Stimulated activated CD8-positive, alpha-beta memory T cell treated with anti-CD3 and anti-CD28 coated beads, Interleukin-7, amount 100 ng/mL, for 4 hours (primary cell): ENCODE results near the gene QSOX1.

ENCODE experiments used
- DNase-seq, 2 donors: peaks; one replicate each; pipeline ENCODE4 v3.0.0-alpha.2; 2020; ENCODE audit warnings: low read depth in 2 of 2

Gene QSOX1

DNA sequence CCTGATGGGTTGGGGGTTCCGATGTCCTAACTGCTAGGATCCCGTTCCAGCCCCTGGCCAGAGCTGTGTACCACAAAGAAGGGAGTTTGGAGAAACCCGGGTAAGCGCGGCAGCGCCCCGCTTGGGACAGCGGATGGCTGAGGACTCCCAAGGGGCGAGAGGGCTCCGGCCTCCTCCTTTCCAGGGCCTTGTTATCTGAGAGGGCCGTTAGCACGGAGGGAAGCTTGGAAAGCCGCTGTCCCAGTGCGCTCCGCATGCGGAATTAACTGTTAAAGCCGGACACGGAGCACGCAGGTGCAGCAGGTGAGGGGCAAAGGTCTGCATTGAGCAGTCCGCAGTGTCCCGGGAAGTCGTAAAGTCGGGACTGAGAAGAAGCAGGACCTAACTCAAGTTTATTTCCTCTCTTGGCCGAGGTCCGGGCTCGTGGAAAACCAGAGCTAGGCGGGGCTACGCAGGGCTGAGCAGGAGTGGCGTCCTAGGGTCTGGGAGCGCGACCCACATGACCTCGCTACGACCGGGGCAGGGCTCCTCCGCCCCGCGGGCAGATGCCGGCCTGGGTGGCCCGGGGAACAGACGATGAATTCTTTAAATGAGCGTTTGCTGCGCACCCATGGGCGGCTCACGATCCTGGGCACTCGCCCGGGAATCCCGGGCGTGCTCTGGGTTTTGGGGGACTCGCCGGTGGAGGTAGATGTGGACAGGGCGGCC lies 79.9 kb downstream of the QSOX1 start:
- DNase-seq: no peak

DNA sequence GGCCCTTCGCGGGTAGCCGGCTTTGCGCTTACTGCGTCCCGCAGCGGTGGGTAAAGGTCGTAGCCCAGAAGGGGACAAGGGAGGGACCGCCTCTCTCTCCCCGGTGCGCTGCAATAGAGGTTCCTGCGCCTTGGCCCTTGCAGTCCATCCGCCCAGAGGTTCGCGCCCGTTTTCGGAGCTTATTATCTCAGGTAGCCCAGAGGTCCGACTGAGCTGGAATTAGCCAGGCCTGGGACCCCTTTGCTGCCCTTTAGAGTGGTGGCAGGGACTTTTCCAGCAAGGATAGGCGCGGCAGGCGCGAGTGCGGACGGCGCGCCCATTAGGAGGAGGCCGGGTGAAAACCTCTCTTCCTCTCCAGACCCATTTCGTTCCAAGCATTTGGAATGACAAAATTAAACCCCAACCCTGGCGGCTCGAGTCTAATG lies 80.4 kb downstream of the QSOX1 start:
- DNase-seq: no peak

DNA sequence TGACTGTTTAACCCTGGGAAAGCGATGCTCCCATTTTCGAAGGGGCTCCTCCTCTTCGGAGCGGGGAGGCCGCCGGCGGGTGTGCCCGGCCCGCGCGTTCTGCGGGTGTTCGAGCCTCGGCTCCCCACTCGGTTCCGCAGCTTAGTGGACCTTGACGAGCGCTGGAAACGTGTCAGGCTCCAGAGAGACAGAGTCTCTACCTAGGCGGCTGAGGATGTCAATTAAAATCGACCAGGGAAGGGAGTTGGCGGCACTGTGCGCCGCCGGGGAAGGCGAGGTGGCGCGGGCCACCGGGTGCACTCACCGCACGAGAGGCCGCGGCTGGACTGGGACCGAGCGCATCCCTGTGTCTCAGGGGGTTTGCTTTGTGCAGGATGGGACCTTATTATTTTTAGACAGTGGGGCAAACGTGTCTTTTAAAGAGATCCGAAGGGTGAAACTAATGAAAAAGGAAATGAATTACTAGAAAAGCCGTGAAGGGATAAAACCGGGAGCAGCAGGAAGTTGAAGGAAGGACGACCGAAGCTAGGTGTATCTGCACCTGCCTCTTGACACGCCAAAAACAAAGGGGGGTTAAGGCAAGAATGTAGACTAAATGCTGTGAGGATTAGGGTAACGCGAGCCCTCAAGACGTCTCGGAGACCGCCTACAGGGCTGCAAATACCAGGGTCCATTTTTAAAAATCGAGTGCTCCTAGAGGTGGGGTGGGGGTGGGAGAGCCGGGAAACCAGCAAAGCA lies 81.0 kb downstream of the QSOX1 start:
- no peak for DNase-seq

DNA sequence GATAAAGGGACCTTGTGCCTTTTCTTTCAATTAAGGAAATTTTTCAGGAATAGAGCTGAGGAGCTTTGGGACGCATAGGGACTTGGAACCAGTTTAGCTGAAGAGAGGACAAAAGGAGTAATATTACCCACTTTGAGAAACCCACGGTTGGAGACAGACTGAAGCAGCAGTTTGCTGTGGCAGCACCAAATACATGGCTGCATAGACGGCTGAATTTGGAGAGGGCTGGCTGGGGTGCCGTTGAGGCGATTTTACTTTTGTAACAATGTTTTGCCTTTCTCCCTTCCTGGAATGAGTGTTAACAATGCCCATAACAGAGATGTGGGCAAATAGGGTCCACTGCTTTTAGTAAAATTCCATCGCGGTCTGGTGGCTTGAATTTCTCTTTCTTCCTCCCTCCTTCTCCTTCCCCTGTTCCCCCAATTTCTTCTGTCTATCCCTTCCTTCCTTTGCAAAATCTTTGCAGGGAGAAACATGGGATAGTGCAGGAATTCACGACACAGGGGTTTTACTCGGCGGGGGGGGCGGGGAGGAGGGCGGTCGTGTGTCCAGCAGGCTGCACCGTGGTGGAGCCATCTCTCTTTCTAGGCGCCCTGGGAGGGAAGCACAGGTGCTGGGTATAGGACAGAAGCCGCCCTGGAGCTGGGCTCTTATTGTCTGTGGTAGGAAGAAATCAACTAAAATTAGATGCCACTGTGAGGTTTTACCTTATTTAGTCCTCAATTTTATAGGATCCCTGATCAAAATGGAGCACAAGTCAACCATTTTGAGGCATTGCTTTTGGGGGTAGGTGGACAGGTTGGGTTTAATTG lies 82.2 kb downstream of the QSOX1 start:
- no peak for DNase-seq

DNA sequence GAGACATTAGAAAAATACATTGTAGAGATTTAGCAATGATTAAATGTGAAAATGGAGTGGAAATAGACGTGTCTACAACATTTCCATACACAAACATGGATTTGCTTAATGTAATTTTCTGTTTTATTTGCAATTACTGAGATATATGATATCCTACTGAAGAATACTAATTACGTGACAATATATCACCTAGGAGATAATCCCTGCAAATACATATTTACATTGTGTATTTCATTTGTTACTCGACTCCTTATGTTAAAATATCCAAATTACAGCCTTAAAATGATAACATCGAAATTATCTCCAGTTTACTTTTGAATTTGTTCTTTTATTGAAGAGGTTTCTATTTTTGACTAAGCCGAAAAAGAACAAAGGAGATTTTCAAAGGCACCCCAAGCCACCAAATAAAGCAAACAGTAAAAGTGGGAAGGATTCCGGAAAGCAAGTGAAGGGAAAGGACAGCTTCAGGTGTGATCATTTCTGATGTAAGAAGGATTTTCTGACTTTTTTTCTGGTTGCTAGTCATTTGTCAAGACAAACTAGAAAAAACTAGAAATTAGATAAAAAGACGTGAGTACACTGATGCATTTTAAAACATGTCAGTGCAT lies 83.3 kb downstream of the QSOX1 start:
- no peak for DNase-seq

DNA sequence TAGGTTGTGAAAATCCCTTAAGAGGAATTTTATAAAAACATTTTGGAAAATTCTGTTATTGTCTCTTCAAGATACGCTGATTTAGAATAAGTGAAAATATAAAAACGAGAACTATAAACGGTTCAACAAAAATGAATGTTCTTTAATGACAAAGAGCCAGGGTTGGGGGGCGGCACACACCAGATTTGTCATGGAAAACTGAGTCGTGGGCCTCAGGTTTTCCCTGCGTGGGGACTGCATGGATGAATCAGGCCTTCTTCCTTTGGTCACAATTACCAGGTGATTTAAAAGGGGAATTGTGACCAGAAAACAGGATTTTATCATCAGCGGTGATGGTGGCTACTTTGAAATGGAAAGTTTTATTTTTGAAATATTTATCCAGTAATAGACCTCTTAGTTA lies 84.0 kb downstream of the QSOX1 start:
- DNase-seq: no peak

DNA sequence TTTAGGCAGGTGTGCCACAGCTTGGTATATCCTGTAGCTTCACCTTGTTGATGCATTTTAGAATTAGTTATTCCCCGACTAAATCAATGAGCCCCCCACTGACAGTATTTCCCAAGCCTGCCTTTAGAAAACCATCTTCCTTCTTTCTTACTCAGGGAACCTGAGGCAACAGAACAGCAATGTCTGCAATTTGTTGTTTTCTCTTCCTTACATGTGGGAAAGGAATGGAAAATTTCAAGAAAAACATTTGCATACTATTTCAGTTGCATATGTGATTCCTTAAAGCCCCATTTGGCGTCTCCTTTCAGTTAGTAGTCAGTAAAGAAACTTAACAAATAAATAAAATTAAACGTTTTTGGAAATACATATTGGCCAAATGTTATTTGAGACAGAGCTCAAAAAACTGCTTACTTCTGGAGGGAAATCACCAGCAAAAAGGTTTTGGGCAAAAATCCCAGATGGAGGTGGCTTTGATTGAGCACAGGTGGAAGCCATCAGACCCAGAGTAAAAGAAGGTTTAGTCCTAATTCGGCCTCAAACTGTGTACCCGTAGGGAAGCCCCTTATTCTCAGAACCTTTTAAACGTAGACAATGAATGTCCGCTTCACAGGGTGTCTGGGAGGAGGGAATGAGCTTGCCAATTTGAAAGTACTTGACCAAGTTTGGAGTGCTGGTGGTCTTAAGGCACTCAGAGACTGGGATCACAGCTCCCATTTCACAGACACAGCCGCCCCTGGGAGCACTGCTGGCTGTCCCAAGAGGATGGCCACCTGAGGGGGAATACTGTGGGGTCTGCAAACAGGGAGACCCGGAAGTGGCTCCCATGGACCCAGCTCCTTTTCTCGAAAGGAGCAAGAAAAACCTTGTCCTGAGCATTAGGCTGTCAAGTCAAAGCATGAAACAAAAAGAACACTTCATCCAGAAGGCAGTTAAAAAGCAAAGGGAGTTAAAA lies 84.8 kb downstream of the QSOX1 start:
- DNase-seq: no peak

DNA sequence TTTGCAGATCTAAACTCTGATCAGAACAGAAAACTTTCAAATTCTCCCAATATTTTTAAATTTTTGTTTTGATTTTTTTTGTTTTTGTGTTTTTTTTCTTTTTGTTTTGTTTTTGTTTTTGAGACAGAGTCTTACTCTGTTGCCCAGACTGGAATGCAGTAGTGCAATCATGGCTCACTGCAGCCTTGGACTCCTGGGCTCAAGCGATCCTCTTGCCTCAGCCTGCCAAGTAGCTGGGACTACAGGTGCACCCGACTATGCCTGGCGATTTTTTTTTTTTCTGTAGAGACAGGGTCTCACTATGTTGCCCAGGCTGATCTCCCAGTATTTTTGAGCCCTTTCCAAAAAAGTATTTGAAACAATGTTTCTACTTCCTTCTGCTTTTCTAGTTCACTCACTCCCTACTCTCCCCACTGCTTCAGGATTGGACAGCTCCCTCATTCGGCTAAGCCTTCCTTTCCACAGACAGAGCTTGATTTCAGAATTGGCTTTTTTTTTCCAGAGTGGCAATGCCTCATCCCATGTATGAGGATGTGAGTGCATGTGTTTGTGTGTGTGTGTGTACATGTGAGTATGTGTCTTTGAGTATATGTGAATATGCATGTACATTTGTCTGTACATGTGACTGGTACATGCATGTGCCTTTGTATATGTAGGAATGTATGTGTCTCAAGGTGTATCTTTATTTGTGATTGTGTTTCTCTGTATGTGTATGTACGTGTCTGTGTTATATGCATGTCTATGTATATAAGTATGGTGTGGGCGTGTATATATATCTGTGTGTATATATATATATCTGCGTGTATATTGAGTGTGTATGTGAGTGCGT lies 87.3 kb downstream of the QSOX1 start:
- DNase-seq: no peak

DNA sequence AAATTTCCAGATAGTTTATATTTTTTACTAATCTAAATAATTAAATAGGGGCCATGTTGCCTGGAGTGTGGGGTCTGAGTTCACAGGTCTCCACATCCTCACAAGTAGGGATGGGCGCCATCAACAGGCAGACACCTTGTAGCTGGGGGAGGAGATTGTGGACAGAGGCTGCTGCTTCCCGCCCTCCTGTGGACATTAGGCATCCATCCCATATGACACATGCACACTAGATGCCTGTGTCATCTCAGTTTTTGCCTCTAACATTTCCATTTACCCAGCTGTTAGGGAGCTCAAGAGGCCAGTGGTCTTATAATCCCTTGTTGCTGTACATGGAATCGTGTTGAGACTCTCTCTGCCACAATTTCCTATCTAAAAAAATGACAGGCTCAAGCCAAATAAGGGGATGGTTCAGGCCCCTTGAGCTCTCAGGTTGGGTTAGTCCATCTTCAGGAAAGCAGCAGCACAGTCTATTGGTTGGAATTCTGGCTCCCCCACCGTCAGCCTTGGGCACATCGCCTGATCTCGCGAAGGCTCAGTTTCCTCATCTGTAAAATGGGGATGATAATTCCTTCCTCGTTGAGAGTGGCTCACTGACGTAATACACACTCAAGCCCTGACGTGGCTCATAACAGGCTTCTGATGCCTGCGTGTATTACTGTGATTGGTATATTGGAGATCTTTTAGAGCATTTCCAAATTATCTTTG lies 89.0 kb downstream of the QSOX1 start:
- no peak for DNase-seq

DNA sequence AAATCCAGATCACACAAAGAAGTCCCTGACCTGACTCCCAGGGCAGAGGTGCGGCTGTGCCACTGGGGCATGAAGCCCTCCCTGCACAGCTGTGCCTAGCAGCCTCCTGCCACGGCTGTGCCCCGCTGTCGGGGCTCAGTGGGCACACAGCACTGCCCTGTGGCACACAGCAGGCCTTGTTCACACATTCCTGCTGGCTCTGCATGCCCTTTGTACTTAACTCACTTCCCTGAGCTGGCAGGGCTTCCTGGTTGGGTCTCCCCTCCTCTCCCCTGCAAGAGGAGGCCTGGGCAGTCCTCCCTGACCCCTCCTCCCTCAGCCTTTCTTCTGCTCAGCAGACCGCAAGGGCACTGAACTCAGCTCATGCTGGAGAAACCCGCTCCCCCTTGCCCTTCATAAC lies 90.2 kb downstream of the QSOX1 start:
- DNase-seq: no peak

DNA sequence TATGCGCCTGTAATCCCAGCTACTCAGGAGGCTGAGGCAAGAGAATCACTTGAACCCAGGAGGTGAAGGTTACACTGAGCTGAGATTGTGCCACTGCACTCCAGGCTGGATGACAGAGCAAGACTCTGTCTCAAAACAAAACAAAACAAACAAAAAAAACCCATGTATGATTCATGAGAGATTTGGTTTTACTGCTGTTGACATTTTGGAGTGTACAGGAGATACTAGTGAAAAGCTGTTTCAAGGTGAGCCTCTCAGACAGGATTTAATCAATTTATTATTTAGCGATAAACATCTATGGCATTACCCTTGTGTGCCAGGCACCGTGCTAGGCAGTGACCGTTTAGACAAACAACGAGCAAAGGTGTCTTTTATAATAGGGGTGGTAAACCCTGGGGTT lies 91.9 kb downstream of the QSOX1 start:
- no peak for DNase-seq

DNA sequence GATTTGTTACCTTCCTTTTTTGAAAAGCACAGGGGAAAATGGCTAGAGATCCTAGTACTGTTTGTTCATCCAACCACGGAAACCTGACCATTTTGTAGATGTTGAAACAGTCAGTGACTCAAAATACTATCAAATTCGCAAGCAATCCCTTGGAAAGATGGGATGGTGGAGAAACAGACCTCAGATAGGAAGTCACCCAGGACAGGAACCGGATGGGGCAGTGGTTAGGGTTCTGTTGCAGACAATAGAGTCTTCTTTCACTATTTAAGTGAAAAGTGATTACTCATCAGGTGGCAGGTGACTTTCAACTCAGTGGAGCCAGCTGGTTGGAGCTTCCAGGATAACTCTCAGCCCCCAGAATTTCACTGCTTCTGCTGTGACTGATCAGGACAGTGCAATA lies 92.4 kb downstream of the QSOX1 start:
- DNase-seq: no peak

DNA sequence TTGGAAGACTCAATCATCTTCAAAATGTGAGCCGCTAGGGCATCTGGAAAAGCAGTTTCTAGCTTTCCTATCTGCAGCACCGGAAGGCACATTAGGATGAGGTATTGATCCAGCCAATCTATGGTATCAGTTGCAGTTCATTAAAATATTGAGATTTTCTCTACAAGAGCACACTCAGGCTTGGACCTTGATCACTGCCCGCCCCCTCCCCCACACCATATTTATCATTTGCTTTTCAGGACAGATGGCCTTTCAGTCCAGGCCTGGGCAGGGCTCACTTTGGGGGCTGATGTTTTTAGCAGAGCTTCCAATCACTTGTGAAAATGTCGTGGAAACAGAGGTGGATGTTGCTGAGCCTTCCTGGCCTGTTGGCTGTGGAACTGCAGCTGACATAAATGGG lies 92.9 kb downstream of the QSOX1 start:
- no peak for DNase-seq

DNA sequence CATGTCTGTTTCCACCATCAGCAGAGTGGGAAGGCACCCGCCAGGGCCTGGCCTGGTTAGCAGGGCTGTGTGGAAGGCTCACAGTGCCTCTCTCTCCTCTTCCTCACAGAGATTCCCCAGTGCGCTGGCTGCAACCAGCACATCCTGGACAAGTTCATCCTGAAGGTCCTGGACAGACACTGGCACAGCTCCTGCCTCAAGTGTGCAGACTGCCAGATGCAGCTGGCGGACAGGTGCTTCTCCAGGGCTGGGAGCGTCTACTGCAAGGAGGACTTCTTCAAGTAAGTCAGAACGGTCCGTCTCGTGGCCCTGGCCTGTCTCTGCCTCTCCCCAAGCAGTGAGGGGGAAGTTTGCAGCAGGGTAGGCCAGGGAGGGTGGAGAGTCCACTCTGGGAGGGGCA lies 93.5 kb downstream of the QSOX1 start:
- no peak for DNase-seq

DNA sequence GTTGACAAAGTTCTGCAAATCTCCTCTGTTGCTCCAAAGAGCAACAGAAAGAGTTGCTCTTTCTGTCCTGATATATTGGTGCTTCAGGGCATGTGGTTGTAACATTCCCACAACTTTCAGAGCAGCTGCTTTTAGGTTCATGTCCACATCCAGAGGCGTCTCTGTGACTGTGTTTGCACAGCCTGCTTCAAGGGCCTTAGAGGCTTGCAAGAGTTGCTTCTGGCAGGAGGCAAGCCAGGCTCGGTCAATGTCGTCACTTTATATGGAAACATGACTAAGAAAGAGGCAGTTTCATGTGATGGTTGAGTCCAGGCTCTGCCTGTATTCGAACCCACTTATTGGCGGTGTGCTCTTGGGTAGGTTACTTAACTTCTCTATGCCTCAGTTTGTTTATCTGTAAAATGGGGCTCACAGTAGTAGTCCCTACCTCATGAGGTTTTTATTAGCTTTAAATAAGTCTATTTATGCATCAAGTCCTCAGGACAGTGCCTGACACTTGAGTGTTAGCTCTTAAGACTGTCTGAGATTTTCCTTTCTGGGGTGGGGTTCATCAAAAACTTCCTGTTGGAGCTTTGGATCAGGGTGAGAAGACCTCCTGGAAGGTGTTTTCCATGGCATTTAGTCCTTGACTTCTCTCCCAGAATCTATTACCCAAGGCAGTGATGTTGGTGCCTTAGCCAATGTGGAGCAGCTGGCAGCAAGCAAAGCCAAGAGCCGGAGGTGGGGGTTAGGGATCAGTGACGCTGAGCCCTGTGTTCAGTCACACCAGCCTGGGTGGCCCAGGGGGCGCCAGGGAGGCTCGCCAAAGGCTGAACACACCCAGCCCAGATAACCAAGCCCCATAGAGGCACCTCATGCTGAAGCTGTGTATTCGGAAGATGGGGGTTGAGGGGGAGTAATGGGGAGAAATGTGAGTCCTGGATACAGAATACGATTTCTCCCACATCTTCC lies 94.3 kb downstream of the QSOX1 start:
- DNase-seq: no peak

DNA sequence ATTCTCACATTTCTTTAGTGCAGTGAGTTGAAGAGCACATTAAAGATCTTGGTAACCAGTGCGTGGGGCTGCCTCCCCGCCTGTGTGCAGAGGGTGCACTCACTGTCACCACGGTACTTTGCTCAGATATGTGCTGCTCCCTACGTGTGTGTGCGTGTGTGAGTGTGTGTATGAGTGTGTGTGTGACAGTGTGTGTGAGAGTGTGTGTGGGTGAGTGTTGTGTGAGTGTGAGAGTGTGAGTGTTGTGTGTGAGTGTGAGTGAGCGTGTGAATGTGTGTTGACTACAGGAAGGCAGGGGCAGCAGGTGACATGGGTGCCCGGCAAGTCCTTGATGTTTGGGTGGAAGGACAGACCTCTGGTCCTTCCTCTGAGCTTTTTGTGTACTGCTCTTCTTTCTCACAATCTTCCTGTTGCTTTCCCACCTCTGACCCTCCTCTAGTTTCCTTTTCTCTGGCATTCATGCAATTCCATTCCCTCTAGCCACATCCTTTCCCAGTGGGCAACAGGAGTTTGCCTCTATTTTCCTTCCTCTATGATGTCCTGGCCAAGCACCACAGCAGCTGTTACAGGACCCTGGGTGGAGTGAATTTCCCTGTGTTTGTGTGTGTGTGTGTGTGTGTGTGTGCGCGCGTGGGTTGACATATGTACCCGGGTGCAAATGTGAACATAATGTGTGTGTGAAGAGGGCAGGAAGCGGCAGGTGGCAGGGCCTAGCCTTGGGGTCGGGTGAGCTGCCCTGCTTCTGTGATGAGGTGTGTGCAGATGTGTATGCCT lies 95.2 kb downstream of the QSOX1 start:
- DNase-seq: no peak

DNA sequence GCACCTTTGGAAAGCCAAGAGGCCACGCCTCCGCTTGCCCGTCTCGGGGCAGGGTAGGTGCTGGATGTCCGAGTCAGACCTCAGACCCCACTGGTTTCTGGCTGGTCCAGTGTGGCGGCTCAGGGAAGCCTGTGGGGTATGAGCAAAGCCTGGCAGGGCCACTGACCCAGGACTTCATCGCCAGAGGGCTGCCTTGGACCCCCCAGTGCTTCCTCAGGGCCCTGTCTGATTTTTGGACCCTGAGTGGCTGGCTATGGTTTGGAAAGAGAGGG lies 95.8 kb downstream of the QSOX1 start:
- no peak for DNase-seq
